ENCODE data around the gene SMARCD1.
"Not testable (repeated sequence)": the region's sequence is repeated elsewhere in the genome, so short reads cannot be mapped to it uniquely, and the experiment has no call there.

The SMARCD1 gene

DNA sequence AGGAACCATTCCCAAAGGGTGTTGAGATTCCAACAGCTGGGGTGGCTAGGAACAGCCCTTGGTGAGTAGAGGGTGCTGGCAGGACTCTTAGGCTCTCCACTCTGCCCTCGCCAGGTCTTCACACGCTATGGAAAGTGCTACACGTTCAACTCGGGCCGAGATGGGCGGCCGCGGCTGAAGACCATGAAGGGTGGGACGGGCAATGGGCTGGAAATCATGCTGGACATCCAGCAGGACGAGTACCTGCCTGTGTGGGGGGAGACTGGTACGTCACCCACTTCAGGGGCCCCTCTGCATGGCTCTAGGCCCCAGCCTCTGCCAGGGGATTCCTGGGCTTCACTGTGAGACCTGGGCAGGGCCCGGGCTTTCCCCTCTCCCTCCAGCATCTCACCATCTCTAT is 8.0 kb upstream of the SMARCD1 start:
- DNase-seq (ENCODE audit: low read depth in 3 of 3), result no peak

DNA sequence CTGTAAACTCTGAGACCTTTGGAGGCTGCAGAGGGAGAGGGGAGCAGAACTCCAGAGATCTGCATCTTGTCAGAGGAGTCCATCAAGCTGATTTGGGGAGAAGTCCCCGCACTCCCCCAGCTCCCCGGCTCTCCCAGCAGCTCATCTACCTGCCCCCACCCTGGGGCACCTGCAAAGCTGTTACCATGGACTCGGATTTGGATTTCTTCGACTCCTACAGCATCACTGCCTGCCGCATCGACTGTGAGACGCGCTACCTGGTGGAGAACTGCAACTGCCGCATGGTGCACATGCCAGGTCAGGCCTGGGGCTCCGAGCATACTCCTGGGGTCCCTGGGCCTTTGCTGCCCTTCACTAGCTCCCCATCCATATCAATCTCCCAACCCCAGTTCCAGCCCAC is 6.9 kb upstream of the SMARCD1 start:
- DNase-seq (ENCODE audit: low read depth in 3 of 3), result no peak

DNA sequence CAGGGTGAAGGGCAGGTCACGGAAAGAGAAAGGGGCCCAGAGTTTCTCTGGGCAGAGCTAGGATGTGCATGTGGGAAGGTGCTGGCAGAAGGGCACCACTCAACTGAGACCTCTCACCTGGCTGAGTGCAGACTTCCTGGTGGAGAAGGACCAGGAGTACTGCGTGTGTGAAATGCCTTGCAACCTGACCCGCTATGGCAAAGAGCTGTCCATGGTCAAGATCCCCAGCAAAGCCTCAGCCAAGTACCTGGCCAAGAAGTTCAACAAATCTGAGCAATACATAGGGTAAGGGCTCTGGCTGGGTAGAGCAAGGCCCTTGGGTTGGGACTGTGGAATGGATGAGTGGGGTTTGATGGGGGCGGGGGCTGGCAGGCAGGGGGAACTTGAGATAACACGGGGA is 5.4 kb upstream of the SMARCD1 start:
- DNase-seq (ENCODE audit: low read depth in 3 of 3), result no peak

DNA sequence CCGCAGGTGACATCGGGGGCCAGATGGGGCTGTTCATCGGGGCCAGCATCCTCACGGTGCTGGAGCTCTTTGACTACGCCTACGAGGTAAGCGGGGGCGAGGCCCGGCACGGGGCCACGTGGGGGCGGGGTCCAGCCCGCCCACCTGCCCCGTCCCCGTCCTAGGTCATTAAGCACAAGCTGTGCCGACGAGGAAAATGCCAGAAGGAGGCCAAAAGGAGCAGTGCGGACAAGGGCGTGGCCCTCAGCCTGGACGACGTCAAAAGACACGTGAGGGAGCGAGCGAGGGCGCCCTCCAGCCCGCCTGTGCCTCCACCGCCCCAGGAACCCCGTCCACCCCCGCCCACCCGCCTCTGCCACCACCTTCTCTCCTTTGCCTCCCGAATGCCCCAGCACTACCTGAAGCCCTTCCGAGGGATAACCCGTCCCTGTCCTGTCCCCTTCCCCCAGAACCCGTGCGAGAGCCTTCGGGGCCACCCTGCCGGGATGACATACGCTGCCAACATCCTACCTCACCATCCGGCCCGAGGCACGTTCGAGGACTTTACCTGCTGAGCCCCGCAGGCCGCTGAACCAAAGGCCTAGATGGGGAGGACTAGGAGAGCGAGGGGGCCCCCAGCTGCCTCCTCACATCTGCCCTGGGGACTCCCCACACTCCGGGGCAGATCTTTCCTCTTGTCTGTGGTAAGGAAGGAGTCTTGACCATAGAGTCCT is 3.9 kb upstream of the SMARCD1 start:
- no peak for DNase-seq (ENCODE audit: low read depth in 3 of 3)

DNA sequence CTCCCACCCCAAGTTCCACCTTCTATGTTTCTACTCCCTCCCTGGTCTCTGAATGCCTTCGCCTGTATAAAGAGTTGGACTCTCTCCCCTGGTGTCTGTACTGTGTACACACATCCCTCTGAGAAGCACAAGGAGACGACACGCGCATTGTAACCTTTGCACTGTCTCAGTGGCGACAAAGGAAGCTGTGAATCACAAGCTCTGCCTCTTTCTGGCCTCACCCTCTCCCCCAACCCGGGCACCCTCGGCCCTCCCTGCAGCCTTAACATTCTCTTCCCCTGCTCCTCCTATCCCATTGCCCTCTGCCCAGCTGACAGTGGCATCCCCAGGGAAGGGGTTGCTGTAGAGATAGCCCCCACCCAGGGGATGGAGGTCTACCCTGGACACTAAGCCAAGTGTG is 2.5 kb upstream of the SMARCD1 start:
- DNase-seq (ENCODE audit: low read depth in 3 of 3), result no peak

DNA sequence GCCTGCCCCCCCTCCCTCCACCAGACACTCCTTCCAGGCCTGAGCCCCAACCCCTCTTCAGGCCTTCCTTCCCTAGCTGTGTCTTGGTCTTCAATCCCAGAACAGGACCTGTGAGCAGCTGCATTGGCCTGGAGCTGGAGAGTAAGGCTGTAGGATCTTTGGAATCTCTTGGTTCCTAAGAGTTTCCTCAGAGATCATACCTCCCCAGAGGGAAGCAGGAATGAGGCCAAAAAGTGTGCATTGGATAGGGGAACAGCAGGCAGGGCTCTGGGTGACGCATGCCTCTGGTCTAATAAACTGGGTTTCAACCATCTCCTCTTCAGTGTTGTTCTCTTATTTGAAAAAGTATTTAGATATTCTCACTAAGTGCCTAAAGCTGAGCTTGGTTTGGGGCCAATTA is 1.8 kb upstream of the SMARCD1 start:
- no peak for DNase-seq (ENCODE audit: low read depth in 3 of 3)

DNA sequence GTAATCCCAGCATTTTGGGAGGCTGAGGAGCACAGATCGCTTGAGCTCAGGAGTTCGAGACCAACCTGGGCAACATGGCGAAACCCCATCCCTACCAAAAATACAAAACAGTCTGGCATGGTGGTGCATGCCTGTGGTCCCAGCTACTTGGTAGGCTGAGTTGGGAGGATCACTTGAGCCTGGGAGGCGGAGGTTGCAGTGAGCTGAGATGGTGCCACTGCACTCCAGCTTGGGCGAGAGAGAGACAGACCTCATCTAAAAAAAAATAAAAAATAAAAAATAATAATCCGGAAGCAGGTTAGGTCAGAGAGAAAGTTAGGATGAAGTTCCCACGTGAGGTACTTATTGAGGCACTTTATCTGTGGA is 750 bp upstream of the SMARCD1 start:
- not testable (repeated sequence) for DNase-seq (ENCODE audit: low read depth in 3 of 3)

DNA sequence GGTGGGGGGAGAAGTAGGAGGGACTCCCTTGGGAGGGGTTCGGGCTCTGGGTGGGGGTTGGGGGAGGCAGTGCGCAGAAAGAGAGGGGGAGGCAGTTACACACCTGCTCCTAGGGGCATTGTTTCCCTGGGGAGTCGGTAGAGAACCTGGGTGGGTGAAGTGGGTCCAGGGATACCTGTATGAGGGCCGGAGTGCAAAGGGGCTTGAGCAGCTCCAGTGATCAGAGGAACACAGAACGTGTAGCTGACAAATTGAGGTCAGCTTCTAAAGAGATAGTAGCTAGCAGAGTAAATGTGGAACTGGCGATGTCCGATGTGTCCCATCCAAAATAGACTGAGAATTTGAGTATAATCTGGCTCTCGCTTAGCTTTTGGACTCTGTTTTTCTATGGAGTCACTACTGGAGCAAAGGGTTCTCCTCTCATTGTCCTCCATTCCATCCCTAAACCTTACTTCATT is 502 bp downstream of the SMARCD1 start:
- DNase-seq (ENCODE audit: low read depth in 3 of 3), result no peak

DNA sequence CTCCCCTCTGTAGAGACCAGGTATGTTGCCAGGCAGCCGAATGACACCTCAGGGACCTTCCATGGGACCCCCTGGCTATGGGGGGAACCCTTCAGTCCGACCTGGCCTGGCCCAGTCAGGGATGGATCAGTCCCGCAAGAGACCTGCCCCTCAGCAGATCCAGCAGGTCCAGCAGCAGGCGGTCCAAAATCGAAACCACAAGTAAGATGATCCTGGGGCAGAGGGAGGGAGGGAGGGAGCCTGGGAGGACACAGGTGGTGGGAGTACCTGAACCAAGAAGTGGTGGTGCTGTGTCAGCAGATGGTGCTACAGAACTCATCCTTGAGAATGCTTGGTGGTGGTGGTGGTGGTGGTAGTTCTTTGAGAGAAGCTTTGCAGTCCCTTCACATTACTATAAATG is 1.0 kb downstream of the SMARCD1 start:
- no peak for DNase-seq (ENCODE audit: low read depth in 3 of 3)

DNA sequence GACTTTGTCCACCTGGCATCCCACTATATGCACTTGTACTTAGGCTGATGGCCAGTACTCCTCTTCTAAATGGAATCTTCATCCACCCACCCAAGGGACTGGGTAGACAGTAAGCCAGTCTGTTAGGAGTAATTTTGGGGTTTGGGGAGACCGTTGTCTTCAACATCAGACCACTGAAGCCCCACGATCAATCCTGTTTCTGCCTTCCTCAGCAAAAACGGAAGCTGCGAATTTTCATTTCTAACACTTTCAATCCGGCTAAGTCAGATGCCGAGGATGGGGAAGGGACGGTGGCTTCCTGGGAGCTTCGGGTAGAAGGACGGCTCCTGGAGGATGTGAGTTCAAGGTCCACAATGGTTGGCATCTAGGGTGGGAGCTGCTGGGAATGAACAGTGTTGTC is 2.0 kb downstream of the SMARCD1 start:
- no peak for DNase-seq (ENCODE audit: low read depth in 3 of 3)

DNA sequence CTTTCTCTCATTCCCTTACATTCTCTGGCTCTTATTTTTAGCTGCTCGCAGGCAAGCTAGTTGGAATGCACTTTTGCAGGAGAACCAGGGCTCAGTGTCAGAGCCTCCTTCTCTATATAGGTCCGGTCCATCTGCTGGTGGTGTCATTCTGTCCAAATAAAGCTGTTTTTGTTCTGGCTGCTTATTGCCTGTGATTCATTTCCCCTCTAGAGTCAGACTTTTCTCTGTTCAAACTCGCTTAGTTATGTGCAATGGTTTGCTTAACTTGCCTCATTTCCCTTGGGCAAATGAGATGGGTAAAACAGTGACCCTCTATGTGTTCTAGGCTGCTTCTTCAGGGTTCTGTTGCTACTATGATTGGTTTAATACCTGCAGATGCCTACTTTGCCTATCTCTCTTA is 2.9 kb downstream of the SMARCD1 start:
- no peak for DNase-seq (ENCODE audit: low read depth in 3 of 3)

DNA sequence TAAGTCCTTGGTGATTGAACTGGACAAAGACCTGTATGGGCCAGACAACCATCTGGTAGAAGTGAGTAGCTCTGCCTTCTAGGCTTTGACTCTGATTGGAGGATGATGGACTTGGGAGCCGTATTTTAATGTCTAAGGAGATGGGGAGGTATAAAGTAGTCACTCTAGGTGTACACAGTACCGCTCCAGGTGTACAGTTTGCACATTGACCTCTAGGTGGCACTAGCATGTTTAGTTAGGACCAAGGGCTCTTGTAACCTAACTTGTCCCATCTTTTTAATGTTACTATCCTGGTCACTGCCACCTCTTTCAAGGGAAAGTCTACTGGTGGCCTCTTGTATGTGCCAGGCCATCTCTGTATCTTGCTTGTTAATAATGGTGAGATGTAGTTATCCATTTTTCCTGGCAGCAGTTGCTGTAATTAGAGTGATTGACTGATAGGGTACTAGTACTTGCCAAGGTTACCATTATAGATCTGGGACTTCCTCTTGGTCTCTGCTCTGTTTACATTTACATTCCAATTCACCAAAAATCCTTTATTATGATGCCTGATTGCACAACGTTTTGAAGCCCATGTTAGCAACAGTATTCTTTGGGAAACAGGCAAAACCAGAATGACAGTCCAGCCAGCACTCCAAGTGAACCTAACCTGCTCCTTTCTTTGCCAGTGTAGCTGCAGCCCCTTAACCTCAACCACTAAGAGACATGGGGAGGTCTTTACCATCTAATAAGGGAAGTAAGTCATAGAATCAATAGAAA is 3.6 kb downstream of the SMARCD1 start:
- peak in 1 of 3 experiments; percentile 37 for DNase-seq (ENCODE audit: low read depth in 3 of 3)

DNA sequence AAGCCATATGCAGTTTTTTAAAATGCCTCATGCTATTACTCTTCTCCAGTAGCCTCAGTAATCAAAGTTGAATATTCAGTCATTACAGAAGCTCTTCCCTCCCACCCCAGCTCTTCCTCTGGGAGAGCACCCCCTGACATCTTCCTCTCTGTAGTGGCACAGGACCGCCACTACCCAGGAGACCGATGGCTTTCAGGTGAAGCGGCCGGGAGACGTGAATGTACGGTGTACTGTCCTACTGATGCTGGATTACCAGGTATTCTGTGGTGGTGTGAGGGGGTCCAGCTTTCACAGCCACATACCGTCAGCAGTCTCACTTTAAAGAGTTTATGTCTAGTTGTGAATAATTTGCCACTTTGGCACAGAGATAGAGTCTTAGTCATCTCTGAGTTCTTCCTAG is 4.6 kb downstream of the SMARCD1 start:
- no peak for DNase-seq (ENCODE audit: low read depth in 3 of 3)

DNA sequence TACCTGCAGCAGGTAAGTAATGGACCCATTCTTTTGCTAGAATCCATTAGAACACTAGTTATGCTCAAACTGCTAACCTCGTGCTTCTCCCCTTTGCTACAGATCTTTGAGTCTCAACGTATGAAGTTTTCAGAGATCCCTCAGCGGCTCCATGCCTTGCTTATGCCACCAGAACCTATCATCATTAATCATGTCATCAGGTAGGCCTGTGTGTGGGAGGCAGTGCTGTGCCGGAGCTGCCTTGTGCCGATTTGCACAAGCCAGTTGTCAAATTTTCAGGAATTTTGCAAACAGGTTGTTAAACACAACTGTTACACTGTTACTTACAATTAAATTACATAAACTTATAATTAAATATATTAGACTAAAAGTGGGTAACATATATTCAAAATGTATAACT is 5.2 kb downstream of the SMARCD1 start:
- DNase-seq (ENCODE audit: low read depth in 3 of 3), result no peak

DNA sequence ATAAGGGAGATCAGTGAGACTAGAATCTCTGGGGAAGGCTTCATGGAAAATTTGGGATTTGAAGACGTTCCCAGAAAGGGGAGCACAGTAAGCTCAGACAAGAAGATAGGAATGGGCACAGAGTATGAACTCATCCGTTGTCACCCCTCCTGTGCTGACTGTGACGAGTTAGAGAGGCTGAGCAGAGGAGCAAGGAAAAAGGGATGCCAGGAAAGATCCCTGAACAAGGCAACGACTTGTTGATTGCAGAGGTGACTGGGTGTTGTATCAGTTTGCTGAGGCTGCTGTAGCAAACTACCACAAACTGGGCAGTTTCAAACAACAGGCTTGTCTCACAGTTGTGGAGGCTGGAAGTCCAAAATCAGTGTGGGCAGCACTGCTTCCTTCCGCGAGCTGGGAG is 12.8 kb downstream of the SMARCD1 start:
- no peak for DNase-seq (ENCODE audit: low read depth in 3 of 3)

DNA sequence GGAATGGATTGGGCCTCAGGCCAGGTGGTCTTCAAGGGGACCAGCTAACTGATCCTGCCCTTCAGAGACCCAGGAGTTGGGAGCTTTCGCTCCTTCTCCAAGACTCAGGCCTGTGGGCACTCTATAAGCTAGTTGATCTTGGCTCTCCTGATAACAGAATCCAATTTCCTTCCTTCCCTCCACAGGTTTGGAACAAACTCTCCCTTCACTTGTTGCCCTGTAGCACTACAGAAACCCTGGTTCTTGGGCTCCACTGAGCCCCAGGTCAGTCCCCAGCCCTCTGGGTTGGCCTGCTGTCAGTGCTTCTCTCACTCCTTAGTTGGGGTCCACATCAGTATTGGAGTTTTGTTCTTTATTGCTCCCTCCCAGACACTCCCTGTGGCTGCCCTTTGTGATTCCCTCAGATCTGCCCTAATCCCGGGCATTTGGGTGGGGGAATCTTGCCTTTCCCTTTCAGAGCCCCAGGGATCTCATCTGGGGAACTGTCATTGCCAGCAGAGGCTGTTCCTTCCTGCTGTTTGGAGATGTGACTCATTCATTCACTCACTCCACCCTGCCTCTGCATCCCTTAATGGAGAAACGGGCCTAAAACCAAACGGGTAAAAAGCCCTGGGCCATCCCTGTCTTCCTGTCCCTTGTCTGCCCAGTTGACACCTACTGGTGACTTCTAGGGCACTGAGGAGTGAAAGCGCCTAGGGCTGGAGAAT is 14.3 kb downstream of the SMARCD1 start:
- no peak for DNase-seq (ENCODE audit: low read depth in 3 of 3)

DNA sequence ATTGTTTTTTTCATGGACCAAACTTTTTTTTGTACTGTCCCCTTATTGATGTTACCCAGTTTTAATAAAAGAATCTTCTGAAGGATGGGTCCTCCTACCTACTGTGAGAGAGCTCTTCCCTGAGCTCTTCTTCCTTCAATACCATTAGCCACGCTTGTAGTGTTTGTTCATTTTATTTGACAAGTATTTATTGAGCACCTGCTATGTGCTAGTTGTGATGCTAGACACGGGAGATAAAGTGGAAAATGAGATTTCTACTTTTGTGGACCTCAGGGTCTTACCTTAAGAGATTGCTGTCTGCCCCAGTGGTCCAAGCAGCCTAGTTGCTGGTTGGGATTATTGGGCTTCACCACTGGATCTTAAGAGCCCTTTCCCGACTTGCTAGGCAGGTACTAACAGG is 15.4 kb downstream of the SMARCD1 start:
- no peak for DNase-seq (ENCODE audit: low read depth in 3 of 3)

DNA sequence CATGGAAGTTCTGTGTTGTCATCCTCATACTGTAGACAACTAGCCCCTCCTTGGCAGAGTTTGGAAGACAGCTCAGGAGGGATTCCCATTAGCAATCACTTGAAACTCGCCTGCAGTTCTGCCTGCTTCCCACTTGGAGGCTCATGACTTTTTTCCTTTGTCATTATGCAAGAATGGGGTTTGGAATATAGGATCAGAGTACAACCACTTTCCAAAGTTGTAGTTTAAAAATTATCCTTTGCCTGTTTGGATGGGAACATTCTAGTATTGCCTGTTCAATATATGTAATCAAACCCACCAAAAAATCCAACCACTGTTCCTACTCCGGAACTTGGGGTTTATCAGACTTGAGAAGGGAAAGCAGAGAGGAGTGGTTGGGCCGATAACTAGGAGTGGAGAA is 16.5 kb downstream of the SMARCD1 start:
- no peak for DNase-seq (ENCODE audit: low read depth in 3 of 3)

DNA sequence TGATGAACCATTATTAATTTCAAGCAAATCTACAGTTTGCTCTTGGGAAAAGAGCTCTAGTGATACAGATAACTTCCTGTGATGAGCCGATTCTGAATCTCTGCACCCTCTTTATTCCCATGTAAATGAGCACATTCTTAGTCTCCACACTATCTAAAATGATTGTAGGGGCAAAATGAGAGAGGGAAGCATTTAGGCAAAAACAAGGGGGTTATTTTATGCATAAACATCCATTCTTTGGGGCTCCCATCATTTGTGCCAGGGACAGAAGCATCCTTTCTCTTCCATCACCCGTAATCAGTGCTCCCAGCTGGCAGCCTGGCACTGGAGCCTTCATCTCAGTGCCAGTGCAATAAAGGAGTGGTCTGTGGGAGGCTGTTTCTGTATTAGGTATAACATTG is 17.0 kb downstream of the SMARCD1 start:
- no peak for DNase-seq (ENCODE audit: low read depth in 3 of 3)

DNA sequence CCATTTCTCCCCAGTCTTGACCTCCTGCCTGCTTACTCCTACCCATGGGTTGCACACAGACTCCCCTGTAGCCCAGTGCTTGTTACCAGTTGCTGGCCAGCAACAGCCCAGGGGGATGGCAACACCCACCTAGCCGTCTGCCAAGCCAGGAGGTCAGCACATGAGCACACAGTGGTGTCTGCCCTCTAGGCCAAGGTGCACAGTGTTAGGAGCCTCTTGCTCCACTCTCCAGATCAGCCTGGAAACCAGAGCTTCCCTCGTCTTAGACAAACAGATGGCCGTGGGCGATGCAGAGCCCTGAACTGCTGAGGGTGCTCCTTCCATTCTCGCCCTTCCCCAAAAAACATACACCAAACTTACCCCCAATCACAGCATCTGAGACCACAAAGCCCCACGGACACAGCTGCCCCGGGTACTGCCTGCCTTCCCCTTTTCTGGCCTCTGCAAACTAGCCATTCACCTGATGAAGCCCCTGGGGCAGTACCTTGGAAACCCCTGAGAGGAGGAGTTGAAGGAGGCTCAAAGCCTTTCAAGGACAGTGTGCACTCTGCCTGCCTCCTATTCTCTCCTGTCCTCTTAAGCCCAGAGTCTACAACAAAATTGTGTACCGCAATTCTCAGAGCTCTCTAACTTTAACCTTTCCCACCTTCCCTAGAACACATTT is 17.6 kb downstream of the SMARCD1 start:
- DNase-seq (ENCODE audit: low read depth in 3 of 3), result no peak

DNA sequence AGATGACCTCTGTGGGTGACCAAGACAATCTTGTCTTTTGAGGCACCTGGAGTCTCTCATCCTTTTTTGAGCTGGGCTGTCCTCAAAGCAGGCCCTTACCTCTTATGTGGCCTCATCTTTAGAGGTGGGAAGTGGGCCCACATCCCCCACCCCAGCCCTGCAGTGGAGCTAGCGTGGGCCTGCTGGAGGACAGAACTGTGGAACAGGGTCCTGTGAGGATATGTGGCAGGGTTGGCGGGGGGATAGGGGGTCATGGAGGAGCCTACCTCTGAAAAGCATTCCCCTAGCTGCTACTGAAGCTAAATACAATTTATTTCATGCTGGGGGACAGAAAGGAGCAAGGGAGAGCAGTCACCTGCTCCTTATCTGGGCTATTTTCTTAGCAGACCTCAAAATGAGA is 18.2 kb downstream of the SMARCD1 start:
- no peak for DNase-seq (ENCODE audit: low read depth in 3 of 3)

DNA sequence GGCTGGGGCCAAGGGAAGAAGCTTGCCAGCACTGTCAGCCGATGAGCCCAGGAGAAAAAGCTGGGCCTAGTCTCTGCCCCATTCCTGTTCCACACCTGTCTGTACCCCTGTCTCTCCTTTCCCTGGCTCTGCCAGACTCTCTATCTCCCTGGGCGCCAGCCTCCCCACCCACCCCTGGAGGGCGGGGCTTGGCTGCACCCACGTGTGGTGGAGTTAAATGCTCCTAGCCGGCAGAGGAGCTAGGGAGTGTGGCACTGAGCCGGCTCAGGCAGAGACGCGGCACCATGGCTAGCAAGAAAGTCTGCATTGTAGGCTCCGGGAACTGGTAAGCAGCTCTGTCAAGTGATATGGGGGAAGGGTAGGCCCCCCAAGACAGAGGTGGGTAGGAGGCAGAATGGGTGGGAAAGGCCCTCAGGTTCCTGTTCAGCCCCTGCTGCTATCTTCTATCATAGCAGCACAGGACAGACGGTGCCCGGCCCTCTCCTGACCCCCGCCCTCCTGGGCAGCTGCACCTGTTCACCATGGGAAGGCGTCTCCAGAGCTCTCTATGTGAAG is 18.7 kb downstream of the SMARCD1 start, which contains the start of gene GPD1:
Gene GPD1, plus strand, starts transcription at position 242 of the 555 bp plus-strand sequence. Its CDS starts 43 bp downstream, at position 285.
- no peak for DNase-seq (ENCODE audit: low read depth in 3 of 3)
